ENCODE results near the gene LRP2.

LRP2 gene

GRCh38 chr2:169090133-169090820 is 272.1 kb downstream of the LRP2 start:
- DNase-seq (ENCODE audit: low read depth): no peak

GRCh38 chr2:169089182-169089581 is 273.2 kb downstream of the LRP2 start:
- no peak for DNase-seq (ENCODE audit: low read depth)

- no peak for DNase-seq (ENCODE audit: low read depth)
These were observed 274.5 kb downstream of the LRP2 start for GRCh38 chr2:169087757-169088379.

GRCh38 chr2:169086893-169087467 is 275.4 kb downstream of the LRP2 start:
- no peak for DNase-seq (ENCODE audit: low read depth)

- no peak for DNase-seq (ENCODE audit: low read depth)
These were observed 279.3 kb downstream of the LRP2 start for GRCh38 chr2:169082995-169083394.

GRCh38 chr2:169081551-169081950 is 280.8 kb downstream of the LRP2 start:
- no peak for DNase-seq (ENCODE audit: low read depth)

- DNase-seq (ENCODE audit: low read depth): no peak
These were observed 281.9 kb downstream of the LRP2 start for GRCh38 chr2:169080250-169081069.

- DNase-seq (ENCODE audit: low read depth): no peak
These were observed 284.6 kb downstream of the LRP2 start for GRCh38 chr2:169077674-169078240.

Data from stimulated activated CD8-positive, alpha-beta memory T cell treated with anti-CD3 and anti-CD28 coated beads, Interleukin-15, amount 100 ng/mL, for 24 hours (primary cell).